IMR-90 (cell line): ENCODE results near the gene SERPINB3. TPM values are rescaled to one million over a fixed set of nuclear protein-coding genes. Genes with fewer than 3 reads are reported as not detected.

Experiments used
- ATAC-seq: fragments of 200-7000 bp; cut with Tn5 transposase; 2 replicates; pipeline ENCODE4 v1.9.1; 2020; ENCODE audit warnings: low read depth, mild to moderate bottlenecking, moderate library complexity
- BruUV-seq: library from RNA; stranded (reverse); fragments of 400-500 nt; replicated peaks from 2 replicates; lab custom pipeline; 2021; lab: Mats Ljungman, UMichigan
- CTCF ChIA-PET: fragments of 300-600 bp; formaldehyde crosslinking; extraction: SDS; loops from one replicate; lab custom pipeline; 2021; ENCODE audit warnings: antibody characterized with exemption; lab: Yijun Ruan, JAX
- POLR2A ChIA-PET: fragments of 300-600 bp; sonication (Branson Sonifier 250); formaldehyde crosslinking; loops from one replicate; lab custom pipeline; 2022; ENCODE audit warnings: antibody characterized with exemption; ENCODE audit not compliant: unreplicated experiment; lab: Charles Lee
- DNase-seq: peaks from one replicate; pipeline ENCODE4 v3.0.0; 2013
- H2AFZ ChIP-seq: replicated peaks from 2 replicates; pipeline ENCODE3; 2013; ENCODE audit warnings: low read length, mild to moderate bottlenecking; ENCODE audit not compliant: poor library complexity
- H2AK5ac ChIP-seq: 2 replicates; pipeline ENCODE4 v1.6.1; 2013; ENCODE audit warnings: low read depth, low read length, inconsistent platforms
- H2AK9ac ChIP-seq: replicated peaks from 2 replicates; pipeline ENCODE3; 2013; ENCODE audit warnings: mild to moderate bottlenecking, low read depth, low read length, moderate library complexity; ENCODE audit not compliant: poor library complexity
- H2BK120ac ChIP-seq: 2 replicates; pipeline ENCODE4 v1.6.1; 2013; ENCODE audit warnings: low read depth, low read length, inconsistent platforms
- H2BK15ac ChIP-seq: 3 replicates; pipeline ENCODE4 v1.6.1; 2013; ENCODE audit warnings: low read depth, low read length, inconsistent platforms
- H2BK20ac ChIP-seq: 2 replicates; pipeline ENCODE4 v1.6.1; 2013; ENCODE audit warnings: low read depth, mild to moderate bottlenecking, inconsistent platforms, low read length, moderate library complexity
- H2BK5ac ChIP-seq: 2 replicates; pipeline ENCODE4 v1.6.1; 2013; ENCODE audit warnings: mild to moderate bottlenecking, low read depth, low read length, inconsistent platforms; ENCODE audit not compliant: poor library complexity, severe bottlenecking
- H3K14ac ChIP-seq: replicated peaks from 2 replicates; pipeline ENCODE4 v1.6.1; 2013; ENCODE audit warnings: low read depth, low read length, inconsistent platforms
- H3K18ac ChIP-seq: 2 replicates; pipeline ENCODE4 v1.6.1; 2013; ENCODE audit warnings: low read depth, low read length, control low read depth
- H3K23ac ChIP-seq: 2 replicates; pipeline ENCODE4 v1.6.1; 2013; ENCODE audit warnings: low read depth, low read length, inconsistent platforms
- H3K27ac ChIP-seq: 2 replicates; pipeline ENCODE4 v1.5.1; 2013; ENCODE audit warnings: mild to moderate bottlenecking, control low read depth, low read length; ENCODE audit not compliant: insufficient read depth
- H3K27me3 ChIP-seq: 2 replicates; pipeline ENCODE4 v1.6.1; 2013; ENCODE audit warnings: low read length; ENCODE audit not compliant: control insufficient read depth, insufficient read depth
- H3K36me3 ChIP-seq: 2 replicates; pipeline ENCODE4 v1.6.1; 2013; ENCODE audit warnings: low read length, mixed read lengths; ENCODE audit not compliant: control insufficient read depth, insufficient read depth
- H3K4ac ChIP-seq: 2 replicates; pipeline ENCODE4 v1.6.1; 2013; ENCODE audit warnings: low read depth, low read length, inconsistent platforms
- H3K4me1 ChIP-seq: 2 replicates; pipeline ENCODE4 v1.6.1; 2013; ENCODE audit warnings: low read length, mixed read lengths; ENCODE audit not compliant: control insufficient read depth, insufficient read depth
- H3K4me2 ChIP-seq: 2 replicates; pipeline ENCODE4 v1.6.1; 2013; ENCODE audit warnings: low read depth, mild to moderate bottlenecking, control low read depth, low read length, moderate library complexity
- H3K4me3 ChIP-seq: 2 replicates; pipeline ENCODE4 v1.5.1; 2013; ENCODE audit warnings: low read depth, mild to moderate bottlenecking, control low read depth, low read length, moderate library complexity; ENCODE audit not compliant: insufficient read depth
- H3K56ac ChIP-seq: 2 replicates; pipeline ENCODE4 v1.6.1; 2013; ENCODE audit warnings: low read length, inconsistent platforms; ENCODE audit not compliant: insufficient read depth; ENCODE audit errors: extremely low read depth
- H3K79me1 ChIP-seq, 2 experiments: 2 replicates each; pipeline ENCODE4 v1.6.1; 2013; ENCODE audit warnings: low read length in 2 of 2, inconsistent platforms in 1 of 2, low read depth in 1 of 2
- H3K9ac ChIP-seq: 2 replicates; pipeline ENCODE4 v1.6.1; 2013; ENCODE audit warnings: low read depth, low read length, control low read depth
- H3K9me1 ChIP-seq: 2 replicates; pipeline ENCODE4 v1.6.1; 2013; ENCODE audit warnings: low read length, inconsistent platforms; ENCODE audit not compliant: insufficient read depth
- H3K9me3 ChIP-seq: 2 replicates; pipeline ENCODE4 v1.6.1; 2013; ENCODE audit warnings: low read length; ENCODE audit not compliant: control insufficient read depth, insufficient read depth
- H4K20me1 ChIP-seq: 2 replicates; pipeline ENCODE4 v1.6.1; 2013; ENCODE audit warnings: low read length, inconsistent platforms; ENCODE audit not compliant: insufficient read depth
- H4K5ac ChIP-seq: 2 replicates; pipeline ENCODE4 v1.6.1; 2013; ENCODE audit warnings: mild to moderate bottlenecking, low read depth, low read length, control low read depth
- H4K8ac ChIP-seq, 2 experiments: 2 replicates each; pipeline ENCODE4 v1.6.1; 2013; ENCODE audit warnings: low read depth in 2 of 2, low read length in 2 of 2, control low read depth in 1 of 2, inconsistent platforms in 1 of 2
- H4K91ac ChIP-seq: 2 replicates; pipeline ENCODE4 v1.6.1; 2013; ENCODE audit warnings: low read depth, low read length, inconsistent platforms; ENCODE audit not compliant: insufficient read depth
- BHLHE40 ChIP-seq: fragments of 150-350 bp; IDR thresholded peaks from 2 replicates; pipeline ENCODE4 v1.6.1; 2016; ENCODE audit warnings: mild to moderate bottlenecking, low read depth, low read length
- CEBPB ChIP-seq: IDR thresholded peaks from 2 replicates; pipeline ENCODE4 v1.6.1; 2012; ENCODE audit warnings: low read depth, low read length, improper control_type of control experiment
- CHD1 ChIP-seq: IDR thresholded peaks from 2 replicates; pipeline ENCODE4 v1.6.1; 2012; ENCODE audit warnings: low read depth, low read length, improper control_type of control experiment
- CTCF ChIP-seq: conservative IDR thresholded peaks from 2 replicates; pipeline ENCODE4 v1.5.1; 2012; ENCODE audit warnings: mild to moderate bottlenecking, low read depth, low read length, improper control_type of control experiment
- FOS ChIP-seq: fragments of 150-350 bp; IDR thresholded peaks from 2 replicates; pipeline ENCODE4 v1.6.1; 2016; ENCODE audit warnings: low read depth, low read length
- MAFK ChIP-seq: IDR thresholded peaks from 2 replicates; pipeline ENCODE4 v1.6.1; 2012; ENCODE audit warnings: low read depth, low read length, improper control_type of control experiment
- POLR2A ChIP-seq: IDR thresholded peaks from 2 replicates; pipeline ENCODE4 v1.6.1; 2012; ENCODE audit warnings: mild to moderate bottlenecking, low read depth, low read length
- RAD21 ChIP-seq: IDR thresholded peaks from 2 replicates; pipeline ENCODE4 v1.6.1; 2012; ENCODE audit warnings: low read length, improper control_type of control experiment
- RCOR1 ChIP-seq: IDR thresholded peaks from 2 replicates; pipeline ENCODE4 v1.6.1; 2012; ENCODE audit warnings: mild to moderate bottlenecking, low read length, improper control_type of control experiment; ENCODE audit not compliant: insufficient replicate concordance
- RFX5 ChIP-seq: IDR thresholded peaks from 2 replicates; pipeline ENCODE4 v1.8.0; 2012; ENCODE audit warnings: low read depth, mild to moderate bottlenecking, low read length, moderate library complexity
- SMC3 ChIP-seq: fragments of 150-350 bp; IDR thresholded peaks from 2 replicates; pipeline ENCODE4 v1.6.1; 2016; ENCODE audit warnings: low read depth, mild to moderate bottlenecking, antibody characterized with exemption, low read length, moderate library complexity
- USF2 ChIP-seq: fragments of 150-350 bp; IDR thresholded peaks from 2 replicates; pipeline ENCODE4 v1.6.1; 2017; ENCODE audit warnings: mild to moderate bottlenecking, antibody characterized with exemption, low read length, low read depth
- WGBS, 2 experiments: methylation state at CpG; one replicate each; pipeline versions ENCODE4 v1.1.5 to v1.1.7; 2013; ENCODE audit warnings: missing lambda C conversion rate in 2 of 2; ENCODE audit not compliant: insufficient read length in 1 of 2; ENCODE audit errors: extremely low coverage in 2 of 2; 5-methylcytosine and 5-hydroxymethylcytosine counted together
- dilution Hi-C: fragments of 300-500 bp; cut with HindIII; formaldehyde crosslinking; loops from one replicate; pipeline ENCODE4 v1.14.3; 2018; ENCODE audit warnings: low sequenced_read_pairs; ENCODE audit not compliant: unreplicated experiment
- in situ Hi-C: fragments of 300-500 bp; cut with MboI; formaldehyde crosslinking; loops from 3 replicates; pipeline ENCODE4 v1.14.3; 2019; ENCODE audit warnings: low sequenced_read_pairs, inconsistent platforms, mixed read lengths
- intact Hi-C: fragments of 100-400 bp; cut with micrococcal nuclease; formaldehyde crosslinking; loops from 2 replicates; pipeline ENCODE4 v1.10.0; 2022
- polyA plus RNA-seq, 3 experiments: library from polyadenylated mRNA; depleted of rRNA; stranded (reverse); fragments of >200 nt; gene quantifications; 2 replicates each; pipeline ENCODE4 v1.2.3, GENCODE V29; 2012; ENCODE audit warnings: low replicate concordance in 1 of 3
- total RNA-seq: library from RNA; depleted of rRNA; stranded (reverse); fragments of >200 nt; gene quantifications from 2 replicates; pipeline ENCODE4 v1.2.3, GENCODE V29; 2012

The SERPINB3 gene
- total and polyA plus RNA-seq, 2 of the 4 experiments (the other 2 are of a cell fraction) = not detected

- Histone ChIP-seq H3K4me1 (peaks cover 1% of the 10 kb centered on the region; the same call in 1 of the 2 replicates), H3K23ac (no peak overlapping the region; the same call in 1 of the 2 replicates), H4K20me1 (no peaks in the 10 kb centered on the region), H3K56ac (no peak overlapping the region), H4K5ac (peak overlapping the region; percentile 48; the same call in 1 of the 2 replicates), H3K18ac (peak overlapping the region; percentile 47; the same call in 1 of the 2 replicates), H2AK5ac (no peak overlapping the region), H3K4ac (peak overlapping the region; percentile 35; the same call in 1 of the 2 replicates), H3K4me3 (no peak overlapping the region), H2AK9ac (no peak overlapping the region), H3K27me3 (no peaks in the 10 kb centered on the region), H2BK5ac (peak overlapping the region; percentile 75), H3K9me3 (peaks cover under 1% of the 10 kb centered on the region; the same call in 1 of the 2 replicates), H3K9ac (no peak overlapping the region), H4K91ac (no peak overlapping the region; the same call in 1 of the 2 replicates), H2BK15ac (no peak overlapping the region), H3K14ac (0 out of 2 replicates have a peak overlapping the region, but pooled peaks have one; percentile 8), H3K9me1 (no peaks in the 10 kb centered on the region), H3K4me2 (peak overlapping the region; percentile 69; the same call in 1 of the 2 replicates), H2BK120ac (peak overlapping the region; percentile 30; the same call in 1 of the 2 replicates), H3K79me1 (no peaks in the 10 kb centered on the region), H2AFZ (no peak overlapping the region), H3K36me3 (no peaks in the 10 kb centered on the region), H4K8ac (peak overlapping the region in 1 of 2 experiments; percentile 88; a peak in 1 of 4 replicates), H2BK20ac (peak overlapping the region; percentile 35), H3K27ac (no peak overlapping the region)
- intact Hi-C loops (no loop called here), in situ Hi-C loops (no loop called here), dilution Hi-C loops (no loop called here)
- DNase-seq (peak; percentile 96), ATAC-seq (peak; percentile 86)
- CTCF ChIA-PET = interaction anchor here (1.0 kb wide), 1 partner anchor 33 kb away, joined by 3 read pairs; no protein-coding TSS in a partner anchor
- POLR2A ChIA-PET = no interaction called here
- no TSS peak for BruUV-seq
- TF ChIP-seq CEBPB (peak; percentile 26; the same call in 1 of the 2 replicates), CTCF (no peak), BHLHE40 (no peak), POLR2A (no peak), CHD1 (no peak), RAD21 (no peak), RCOR1 (peak; percentile 32), FOS (no peak; the same call in 1 of the 2 replicates), MAFK (peak; percentile 76), SMC3 (no peak), USF2 (no peak), RFX5 (no peak)
- WGBS, 2 experiments = 11% methylated on average over 1 of the region's 3 CpGs; no CpG with 5 or more reads in 1 of the 2 experiments
These were observed 47.0 kb upstream of the SERPINB3 start for GRCh38 chr18:63708650-63709049.
